Right renal cortex interstitium (tissue), 3 donors: Measurements from ENCODE around the gene PNLIPRP1. TPM values are rescaled to one million over a fixed set of nuclear protein-coding genes. Genes with fewer than 3 reads are reported as not detected.

ENCODE experiments used
- DNase-seq, 3 donors: peaks; one replicate each; pipeline ENCODE4 v3.0.0-alpha.2; 2013; ENCODE audit warnings: low read depth in 3 of 3, low spot score in 2 of 3
- polyA plus RNA-seq, 3 donors: library from polyadenylated mRNA; unstranded; fragments of 120-200 nt; gene quantifications; one replicate each; pipeline ENCODE4 v1.2.1, GENCODE V29; 2013; ENCODE audit not compliant: insufficient read length in 3 of 3

The PNLIPRP1 gene
- polyA plus RNA-seq, 3 donors = 0.21 TPM; not detected in 2

DNA sequence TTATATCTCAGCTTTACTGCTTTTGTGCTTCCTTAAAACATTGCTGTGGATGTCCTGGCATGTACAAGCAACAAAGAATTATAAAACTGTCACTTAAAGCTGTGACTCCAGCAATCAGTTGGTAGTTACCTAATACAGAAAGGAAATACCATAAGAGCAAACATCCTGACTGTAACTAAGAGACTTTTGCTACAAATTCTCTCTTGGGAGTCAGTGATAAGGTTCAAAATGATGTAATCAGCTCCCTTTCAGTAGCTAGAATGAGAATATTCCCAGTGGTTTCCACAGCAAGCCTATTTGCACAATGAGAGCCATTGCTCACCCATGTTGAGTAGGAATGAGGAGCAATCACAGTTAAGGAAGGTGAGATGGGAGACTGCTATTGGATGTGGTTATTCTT, 7.6 kb downstream of the PNLIPRP1 start:
- no peak for DNase-seq

DNA sequence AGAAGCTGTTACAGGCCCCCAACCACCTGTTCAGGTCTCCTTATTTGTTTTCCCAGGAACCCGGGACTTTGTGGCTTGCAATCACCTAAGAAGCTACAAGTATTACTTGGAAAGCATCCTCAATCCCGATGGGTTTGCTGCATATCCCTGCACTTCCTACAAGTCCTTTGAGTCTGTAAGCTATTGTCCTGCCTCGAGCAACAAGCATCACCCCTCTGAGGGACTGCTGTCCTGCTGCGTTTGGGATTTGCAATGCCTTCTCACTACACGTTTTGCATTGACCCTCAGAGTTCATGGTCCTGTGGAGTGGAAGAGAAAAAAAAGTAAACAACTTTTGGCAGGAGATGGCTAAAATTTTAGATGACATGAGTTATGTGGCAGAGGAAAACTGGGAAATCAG, 9.2 kb downstream of the PNLIPRP1 start:
- no peak for DNase-seq

DNA sequence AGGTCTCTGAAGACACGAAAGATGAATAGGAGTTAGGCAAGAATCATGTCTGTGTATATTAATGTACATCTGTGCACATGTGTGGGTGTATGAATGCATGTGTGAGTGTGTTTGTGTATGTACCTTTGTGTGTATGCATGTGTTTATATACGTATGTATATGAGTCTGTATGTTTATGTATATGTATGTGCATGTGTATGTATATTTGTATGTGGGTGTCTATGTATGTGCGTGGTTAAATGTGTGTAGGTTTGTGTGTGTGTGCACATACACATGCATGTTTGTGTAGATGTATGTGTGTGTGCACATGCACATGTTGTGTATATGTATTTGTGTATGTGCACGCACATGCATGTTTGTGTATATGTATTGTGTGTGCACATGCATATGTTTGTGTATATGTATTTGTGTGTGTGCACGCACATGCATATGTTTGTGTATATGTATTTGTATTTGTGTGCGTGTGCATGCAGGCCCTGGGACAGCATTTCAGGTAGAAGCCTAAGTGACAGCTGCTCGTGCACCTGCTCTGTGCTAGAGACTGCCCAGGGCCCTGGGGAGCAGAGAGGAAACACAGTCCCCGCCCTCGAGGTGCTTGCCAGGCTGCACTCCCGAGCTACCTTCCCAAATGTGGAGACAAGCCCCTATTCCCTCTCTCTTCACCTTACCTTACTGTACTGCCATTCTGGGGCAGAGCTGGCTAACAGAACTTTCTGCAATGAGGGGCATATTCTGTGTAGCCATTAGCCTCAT, 12.1 kb downstream of the PNLIPRP1 start:
- no peak for DNase-seq

DNA sequence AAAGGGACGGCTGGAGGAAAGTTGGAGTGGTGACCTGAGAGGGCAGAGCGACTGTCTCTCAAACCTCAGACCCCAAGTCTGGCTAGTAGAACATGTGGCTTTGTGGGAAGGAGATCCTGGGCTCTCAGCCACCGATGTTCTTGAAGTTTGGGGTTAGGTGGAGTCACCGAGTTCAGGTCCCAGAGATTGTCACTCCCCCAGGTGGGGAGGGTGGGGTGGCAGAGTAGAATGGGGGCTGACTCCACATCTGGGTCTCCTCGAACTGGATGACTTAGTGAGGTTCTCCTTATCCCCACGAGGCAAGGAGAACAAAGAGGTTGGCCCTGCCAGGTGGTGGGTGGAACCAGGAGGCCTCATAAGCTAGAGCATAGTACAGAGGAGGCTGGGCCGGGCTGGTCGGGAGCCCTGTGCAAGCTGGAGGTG, 15.3 kb downstream of the PNLIPRP1 start:
- no peak for DNase-seq

DNA sequence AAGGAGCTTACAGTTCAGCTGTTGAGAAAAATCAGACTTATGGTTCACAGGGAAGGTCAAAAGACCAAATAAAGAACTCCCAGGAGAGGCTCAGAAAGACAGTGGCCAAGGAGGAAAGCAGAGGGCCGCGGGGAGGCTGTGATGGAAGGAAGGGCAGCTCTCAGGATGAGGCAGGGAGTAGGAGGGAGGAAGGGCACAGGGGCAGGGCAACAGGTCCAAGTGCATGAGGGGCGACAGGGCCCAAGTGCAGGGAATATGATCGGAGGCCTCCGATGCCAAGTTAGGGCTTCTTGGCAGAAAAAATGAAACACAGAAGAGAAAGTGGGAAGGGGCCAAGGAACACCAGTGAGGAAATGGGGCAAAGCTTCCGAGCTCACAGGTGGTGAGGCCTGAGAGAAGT, 16.6 kb downstream of the PNLIPRP1 start:
- no peak for DNase-seq

DNA sequence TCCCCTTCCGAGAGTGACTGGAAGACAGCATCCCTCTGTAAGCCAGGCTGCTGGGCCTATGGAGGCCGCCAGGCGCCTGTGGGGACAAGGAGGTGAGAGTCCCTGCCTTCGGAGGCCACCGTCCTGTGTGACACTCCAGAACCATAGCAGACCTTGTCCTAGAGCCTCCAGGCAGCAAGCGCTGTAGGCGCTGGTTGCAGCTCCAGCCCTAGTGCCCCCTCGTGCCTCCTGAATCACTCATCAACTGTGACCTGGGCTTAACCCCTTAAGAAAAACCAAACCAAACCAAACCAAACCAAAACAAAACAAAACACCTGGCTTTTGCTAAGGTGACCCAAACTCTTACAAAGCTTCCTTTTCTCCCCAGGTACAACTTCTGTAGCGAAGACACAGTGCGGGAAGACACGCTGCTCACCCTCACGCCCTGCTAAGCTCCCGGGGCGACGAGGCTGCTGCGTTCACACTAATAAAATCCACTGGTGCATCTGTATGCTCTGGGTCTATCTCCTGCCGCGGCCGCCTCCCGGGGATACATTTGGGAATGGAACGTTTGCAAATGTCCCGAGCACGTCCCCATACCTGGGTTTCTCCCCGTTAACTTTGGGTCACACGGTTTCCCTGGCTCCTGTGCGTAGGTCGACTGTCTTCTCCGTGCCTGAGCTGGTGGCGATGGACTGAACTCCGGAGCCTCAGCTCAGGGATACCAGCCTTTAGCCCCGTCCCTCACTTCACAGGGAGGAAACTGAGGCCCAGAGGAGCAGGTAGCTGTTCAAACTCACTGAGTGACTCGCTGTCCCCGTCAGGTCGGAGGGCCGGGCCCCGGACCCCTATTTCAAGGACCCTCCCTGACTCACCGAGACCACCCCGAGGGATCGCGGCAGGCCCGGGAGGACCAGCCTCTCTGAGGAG, 18.2 kb downstream of the PNLIPRP1 start:
- DNase-seq = no peak

DNA sequence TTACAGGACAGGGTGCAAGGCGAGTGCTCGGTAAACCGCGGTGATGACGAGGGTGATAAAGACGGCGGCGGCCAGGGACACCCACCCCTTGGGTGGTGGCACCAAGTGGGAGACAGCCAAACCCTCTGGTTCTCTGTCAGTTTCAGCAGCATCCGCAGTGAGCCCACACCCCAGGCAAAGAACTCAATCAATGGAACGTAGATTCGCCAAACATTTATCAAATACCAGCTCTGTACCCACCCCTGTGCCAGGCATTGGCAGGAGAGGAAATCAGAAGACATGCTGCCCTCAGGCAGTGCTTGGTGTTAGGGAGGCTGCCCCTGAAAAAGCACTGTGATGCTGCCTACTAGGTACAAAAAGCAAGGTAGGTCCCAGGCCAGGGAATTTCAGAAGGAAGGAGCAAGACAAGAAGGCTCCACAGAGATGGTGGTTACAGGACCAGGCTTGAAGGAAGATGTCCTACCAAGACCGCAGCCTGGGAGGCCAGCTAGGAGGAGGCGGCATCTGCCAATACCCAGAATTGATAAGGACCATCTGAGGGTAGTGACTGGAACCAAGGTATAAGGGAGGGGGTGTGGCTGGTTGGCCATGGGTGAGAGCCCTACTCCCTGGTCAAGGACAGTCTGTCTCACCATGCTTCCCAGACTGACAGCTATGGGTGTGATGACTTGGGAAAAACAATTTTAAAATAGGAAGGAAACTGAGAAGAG, 19.8 kb downstream of the PNLIPRP1 start:
- no peak for DNase-seq

DNA sequence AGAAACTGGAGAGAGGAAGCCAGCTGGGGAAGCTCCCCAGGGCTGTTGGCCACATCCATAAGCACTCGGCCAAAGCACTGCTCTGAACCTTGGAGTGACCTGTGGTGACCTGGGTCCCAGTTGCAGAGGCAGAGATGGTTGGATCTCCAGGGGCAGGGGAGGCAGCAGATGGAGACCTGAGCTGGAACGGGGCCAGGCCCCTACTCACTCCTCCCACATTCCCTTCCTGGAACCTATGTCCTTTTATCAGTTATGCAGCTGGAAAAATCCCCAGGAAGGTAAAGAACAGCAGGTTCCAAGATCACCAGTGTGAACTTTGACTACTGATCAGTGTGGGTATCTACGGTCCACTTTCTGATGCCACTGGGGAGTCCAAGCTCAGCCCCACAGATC, 20.4 kb downstream of the PNLIPRP1 start:
- no peak for DNase-seq

DNA sequence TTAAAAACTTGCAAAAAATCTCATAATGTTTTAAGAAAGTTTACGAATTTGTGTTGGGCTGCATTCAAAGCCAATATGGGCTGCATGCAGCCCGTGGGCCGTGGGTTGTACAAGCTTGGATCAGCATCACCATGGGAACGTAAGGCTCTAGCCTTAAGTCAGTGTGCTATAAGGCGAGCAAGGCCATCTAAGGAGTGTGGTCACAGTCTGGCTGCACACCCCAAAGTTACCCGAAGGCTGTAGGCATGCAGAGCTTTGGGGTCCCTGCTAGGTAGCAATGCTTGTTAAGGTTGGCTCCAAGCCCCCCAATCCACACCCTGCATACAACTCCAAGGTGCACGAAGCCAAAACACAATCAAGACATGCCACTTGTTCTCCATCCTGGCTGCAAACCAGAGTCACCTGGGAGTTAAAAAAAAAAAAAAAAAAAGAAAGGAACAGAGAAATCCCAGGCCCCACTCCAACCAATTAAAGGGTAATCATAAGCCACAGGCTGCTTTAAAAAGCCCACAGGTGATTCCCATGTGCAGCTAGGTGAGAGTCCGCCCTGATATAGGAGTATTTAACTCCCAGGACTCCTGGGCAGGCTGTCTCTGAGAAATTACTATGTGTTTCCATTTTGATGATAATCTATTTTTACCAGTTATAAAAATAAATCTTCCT, 21.5 kb downstream of the PNLIPRP1 start:
- no peak for DNase-seq

DNA sequence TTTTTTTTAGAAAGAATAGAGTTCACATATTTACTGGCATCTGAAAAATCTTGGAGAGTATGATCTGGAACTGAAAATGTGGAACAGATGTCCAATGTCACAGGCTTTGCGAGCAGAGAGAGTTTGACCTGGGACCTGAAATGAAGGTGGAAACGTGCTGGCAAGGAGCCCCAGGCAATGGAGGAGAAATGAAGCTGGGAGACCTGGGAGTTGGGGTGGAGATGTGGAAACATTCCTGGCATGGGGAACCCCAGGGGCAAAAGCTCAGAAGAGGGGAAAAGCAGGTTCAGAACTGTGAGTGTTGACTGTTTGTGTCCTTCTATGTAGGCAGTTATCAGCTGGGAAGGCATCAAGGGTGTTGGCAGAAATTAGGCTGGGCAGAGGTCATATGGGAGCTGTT, 22.7 kb downstream of the PNLIPRP1 start:
- no peak for DNase-seq

DNA sequence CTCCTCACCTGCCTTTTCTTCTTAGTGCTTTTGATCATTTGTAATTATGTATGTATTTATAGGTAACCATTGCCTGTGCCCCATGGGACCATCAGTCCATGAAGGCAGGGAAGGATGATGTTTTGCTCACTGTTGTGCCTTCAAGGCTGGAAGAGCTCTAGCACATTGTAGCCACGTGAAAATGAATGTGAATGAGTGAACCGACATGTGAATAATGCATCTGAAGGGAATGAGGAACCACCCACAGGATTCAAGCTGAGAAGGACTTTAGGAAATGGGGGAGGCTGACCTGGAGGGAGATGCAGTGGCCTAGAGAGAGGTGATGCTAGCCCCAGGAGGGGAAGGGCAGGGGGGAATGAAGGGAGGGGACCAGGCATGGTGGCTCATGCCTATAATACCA, 24.0 kb downstream of the PNLIPRP1 start:
- DNase-seq = no peak

DNA sequence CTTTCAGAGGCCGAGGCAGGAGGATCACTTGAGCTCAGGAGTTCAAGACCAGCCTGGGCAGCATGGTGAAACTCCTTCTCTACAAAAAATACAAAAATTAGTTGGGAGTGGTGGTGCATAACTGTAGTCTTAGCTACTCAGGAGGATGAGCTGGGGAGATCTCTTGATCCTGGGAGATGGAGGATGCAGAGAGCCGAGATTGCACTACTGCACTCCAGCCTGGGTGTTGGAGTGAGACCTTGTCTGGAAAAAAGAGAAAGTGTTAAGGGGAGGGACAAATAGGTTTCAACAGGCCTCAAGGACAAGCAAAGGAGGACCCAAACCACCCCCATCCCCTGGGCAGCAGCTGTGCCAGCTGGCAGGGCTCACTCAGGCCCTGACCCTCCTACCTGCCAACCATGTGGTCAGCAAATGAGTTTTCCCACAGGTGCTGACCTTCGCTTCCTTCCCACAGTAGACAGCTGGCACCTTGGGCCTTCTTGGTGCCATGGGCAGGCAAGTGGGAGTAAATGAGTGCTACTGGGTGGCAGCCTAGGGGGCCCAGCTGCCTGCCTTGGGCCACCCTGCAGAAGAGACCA, 24.5 kb downstream of the PNLIPRP1 start:
- DNase-seq = no peak

DNA sequence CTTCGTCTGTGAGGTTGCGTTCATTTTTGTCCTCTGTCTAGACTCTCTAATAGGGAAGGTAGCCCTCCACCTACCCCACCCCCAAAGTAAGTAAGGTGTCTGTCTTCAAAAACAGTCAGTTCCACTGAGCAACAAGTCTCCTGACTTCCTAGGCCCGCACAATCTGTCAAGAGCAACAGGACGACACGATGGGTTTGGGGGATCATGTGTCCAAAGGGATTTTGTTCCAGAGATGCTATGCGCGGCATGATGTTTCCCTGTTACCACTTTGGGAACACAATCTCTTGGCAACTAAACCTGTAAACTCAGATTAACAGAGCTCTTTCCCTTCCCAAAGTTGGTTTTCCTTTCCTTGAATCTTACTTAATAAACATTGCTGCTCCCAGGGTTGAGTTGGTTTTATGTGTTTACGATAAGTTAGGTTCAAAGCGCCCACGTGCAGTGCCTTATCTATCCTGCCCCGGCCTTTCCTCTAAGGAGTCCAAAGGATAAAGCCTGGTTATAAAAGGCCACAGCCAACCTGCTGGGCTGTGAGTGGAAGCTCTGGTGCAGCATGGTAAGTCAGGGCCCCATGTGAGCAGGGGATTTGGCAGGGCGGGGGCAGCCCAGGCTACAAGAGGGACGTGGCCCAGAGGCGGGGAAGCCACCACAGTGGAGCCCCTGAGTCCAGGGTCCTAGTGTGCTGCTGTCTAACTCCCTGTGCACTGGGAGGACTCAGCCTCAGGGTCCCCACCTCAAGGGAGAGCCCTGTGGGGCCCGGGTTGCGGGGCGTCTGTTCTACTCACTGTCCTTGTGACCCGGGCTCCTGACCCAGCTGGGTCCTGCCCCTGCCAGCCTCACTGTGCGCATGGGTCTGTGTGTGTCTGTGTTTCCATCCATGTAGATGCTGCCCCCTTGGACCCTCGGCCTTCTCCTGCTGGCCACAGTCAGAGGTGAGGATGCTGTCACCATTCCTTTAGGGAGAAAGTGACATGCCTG, 30.0 kb downstream of the PNLIPRP1 start, which contains the start of gene PNLIPRP2:
Gene PNLIPRP2, plus strand, starts transcription at position 531 of the 978 bp plus-strand sequence.
- DNase-seq = no peak

DNA sequence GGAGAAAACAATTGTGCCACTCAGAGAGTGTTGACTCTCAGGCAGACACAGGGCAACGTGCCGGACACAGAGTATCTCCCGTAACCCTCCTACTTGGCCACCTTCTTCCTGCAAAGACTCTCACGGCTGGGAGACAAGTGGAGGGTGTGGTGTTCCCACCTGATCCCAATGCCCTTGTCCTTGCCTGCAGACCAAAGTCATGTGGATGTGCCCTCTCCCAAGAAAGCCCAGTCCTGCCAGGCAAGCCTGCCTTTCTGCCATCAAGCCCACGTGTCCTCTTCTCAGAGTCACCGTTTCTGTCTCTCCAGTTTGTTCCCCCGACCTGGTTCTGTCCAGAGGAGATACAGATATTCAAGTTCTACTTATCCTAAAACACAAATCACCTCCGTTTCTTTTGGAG, 30.7 kb downstream of the PNLIPRP1 start:
- no peak for DNase-seq

DNA sequence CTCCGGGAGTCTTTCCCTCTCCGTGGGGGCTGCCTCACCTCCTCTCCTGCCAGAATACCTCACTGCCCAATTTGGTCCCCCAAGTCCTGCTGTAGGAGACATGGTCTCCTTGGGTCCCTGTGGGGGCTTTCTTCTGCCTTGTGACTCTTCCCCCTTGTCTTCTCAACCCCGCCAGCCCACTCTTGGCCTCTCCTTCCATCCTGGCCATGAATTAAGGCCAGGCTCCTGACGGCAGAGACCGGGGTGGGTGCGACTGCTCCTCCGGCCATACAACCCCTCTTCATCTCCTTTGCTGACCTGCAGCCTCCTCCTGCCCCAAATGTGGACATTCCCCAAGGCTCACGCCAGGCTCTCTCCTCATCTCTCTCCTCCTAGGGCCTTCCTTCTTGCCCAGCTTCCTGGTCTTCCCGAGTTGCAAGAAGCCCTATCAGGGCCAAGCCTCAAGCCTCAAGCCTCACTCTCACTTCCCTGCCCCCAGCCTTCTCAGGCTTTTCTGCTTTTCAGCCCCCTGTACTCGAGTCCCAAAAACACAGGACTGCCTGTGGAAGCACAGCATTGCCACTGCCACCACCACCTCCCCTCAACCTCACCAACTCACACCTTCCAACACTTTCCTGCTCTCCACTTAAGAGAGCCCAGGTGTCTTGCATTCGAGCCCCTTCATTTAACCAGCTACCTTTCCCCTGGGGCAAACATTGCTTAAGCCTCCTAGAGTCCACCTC, 31.3 kb downstream of the PNLIPRP1 start:
- DNase-seq = no peak

DNA sequence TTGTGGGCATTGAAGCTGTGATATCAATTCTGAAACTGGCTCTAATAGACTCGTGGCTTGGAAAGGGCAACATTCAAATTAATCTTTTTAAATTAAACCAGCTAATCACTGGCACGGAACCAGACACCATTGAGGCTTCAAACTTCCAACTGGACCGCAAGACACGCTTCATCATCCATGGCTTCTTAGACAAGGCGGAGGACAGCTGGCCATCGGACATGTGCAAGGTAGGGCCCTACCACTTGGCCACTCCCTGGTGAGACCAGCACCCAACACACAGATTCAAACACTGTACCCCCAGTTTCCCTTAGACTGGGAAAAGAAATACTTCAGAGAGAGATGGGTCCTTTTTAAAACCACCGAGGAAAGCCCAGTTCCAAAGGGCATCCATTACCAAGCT, 35.1 kb downstream of the PNLIPRP1 start:
- DNase-seq = no peak

DNA sequence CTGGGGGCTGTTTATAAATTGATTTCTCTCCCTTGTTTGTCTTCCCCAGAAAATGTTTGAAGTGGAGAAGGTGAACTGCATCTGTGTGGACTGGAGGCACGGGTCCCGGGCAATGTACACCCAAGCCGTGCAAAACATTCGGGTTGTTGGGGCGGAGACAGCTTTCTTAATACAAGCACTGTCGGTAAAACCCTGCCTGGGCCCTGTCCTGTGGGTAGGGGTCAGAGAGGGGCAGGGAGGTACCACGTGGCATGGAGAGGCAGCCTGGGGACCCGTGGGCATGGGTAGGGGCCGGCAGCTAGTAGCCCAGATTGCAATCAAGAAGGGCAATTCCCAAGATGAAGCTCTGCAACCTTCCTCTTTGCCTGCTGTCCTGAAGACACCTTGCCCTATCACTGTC, 36.1 kb downstream of the PNLIPRP1 start:
- DNase-seq = no peak

DNA sequence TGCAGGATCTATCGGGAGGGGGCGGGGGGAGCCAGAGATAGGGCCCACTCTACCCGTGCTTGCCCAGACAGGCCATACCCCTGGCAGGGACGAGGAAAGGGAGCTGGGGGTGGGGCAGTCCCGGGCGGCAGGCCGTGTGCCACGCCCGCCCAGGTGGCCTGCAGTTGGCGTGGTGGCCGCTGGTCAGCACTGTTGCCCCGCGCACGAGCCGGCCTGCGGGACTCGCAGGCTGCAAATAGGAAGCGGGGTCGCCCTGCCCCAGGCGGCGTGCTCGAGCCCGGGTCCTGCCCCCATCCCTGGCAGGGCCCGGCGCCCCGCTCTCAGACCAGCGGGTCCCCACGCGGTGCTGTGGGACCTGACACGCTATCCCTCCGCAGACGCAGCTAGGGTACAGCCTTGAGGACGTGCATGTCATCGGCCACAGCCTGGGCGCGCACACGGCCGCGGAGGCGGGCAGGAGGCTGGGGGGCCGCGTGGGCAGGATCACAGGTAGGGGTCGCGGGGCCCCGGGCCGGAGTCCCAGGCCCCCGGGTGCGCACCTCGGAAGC, 36.7 kb downstream of the PNLIPRP1 start:
- no peak for DNase-seq
